Keratinocyte (primary cell): ENCODE results near the gene DTWD2. TPM values are rescaled to one million over a fixed set of nuclear protein-coding genes. Genes with fewer than 3 reads are reported as not detected.

Experiments
- DNase-seq: peaks from one replicate; pipeline ENCODE4 v3.0.0-alpha.2; 2011; ENCODE audit warnings: low read depth, missing footprints, low spot score
- FAIRE-seq: peaks from 2 replicates; lab custom pipeline; 2011; peaks lifted over from hg19 to GRCh38; lab: Jason Lieb, UNC
- H2AFZ ChIP-seq: 2 replicates; pipeline ENCODE4 v1.6.0; 2012; ENCODE audit warnings: low read length, control low read depth, inconsistent platforms; ENCODE audit not compliant: control insufficient read depth
- H3K27ac ChIP-seq: 2 replicates; pipeline ENCODE4 v1.5.1; 2011; ENCODE audit warnings: low read length; ENCODE audit not compliant: control insufficient read depth, insufficient read depth
- H3K27me3 ChIP-seq: 3 replicates; pipeline ENCODE4 v1.6.0; 2011; ENCODE audit warnings: low read length; ENCODE audit not compliant: control insufficient read depth, insufficient read depth; ENCODE audit errors: extremely low read depth
- H3K36me3 ChIP-seq, 2 experiments: 2 replicates in 1 of 2; 3 replicates in 1 of 2; pipeline ENCODE4 v1.5.1; 2011; ENCODE audit warnings: low read length in 2 of 2, mild to moderate bottlenecking in 1 of 2; ENCODE audit not compliant: control insufficient read depth in 2 of 2, insufficient read depth in 2 of 2; ENCODE audit errors: extremely low read depth in 1 of 2
- H3K4me1 ChIP-seq: 3 replicates; pipeline ENCODE4 v1.5.1; 2011; ENCODE audit warnings: low read length; ENCODE audit not compliant: control insufficient read depth, insufficient read depth; ENCODE audit errors: extremely low read depth
- H3K4me2 ChIP-seq: 3 replicates; pipeline ENCODE4 v1.6.0; 2011; ENCODE audit warnings: low read depth, low read length; ENCODE audit not compliant: control insufficient read depth, insufficient read depth; ENCODE audit errors: extremely low read depth
- H3K4me3 ChIP-seq, 3 experiments: fragments of 200-600 bp in 1 of 3; sonication (generic) in 1 of 3; 2 replicates in 2 of 3; 3 replicates in 1 of 3; pipeline ENCODE4 v1.5.1; 2011 to 2016; ENCODE audit warnings: low read length in 3 of 3, mild to moderate bottlenecking in 3 of 3, control low read depth in 2 of 3, inconsistent platforms in 1 of 3, low read depth in 1 of 3, mixed read lengths in 1 of 3, mixed run types in 1 of 3, moderate library complexity in 1 of 3; ENCODE audit not compliant: control insufficient read depth in 2 of 3, insufficient read depth in 2 of 3; ENCODE audit errors: extremely low read depth in 1 of 3
- H3K79me2 ChIP-seq: 2 replicates; pipeline ENCODE4 v1.6.0; 2012; ENCODE audit warnings: low read length; ENCODE audit not compliant: control insufficient read depth, insufficient read depth
- H3K9ac ChIP-seq: 3 replicates; pipeline ENCODE4 v1.6.0; 2011; ENCODE audit warnings: low read length; ENCODE audit not compliant: control insufficient read depth, insufficient read depth; ENCODE audit errors: extremely low read depth
- H3K9me1 ChIP-seq: 3 replicates; pipeline ENCODE4 v1.6.0; 2011; ENCODE audit warnings: low read length; ENCODE audit not compliant: control insufficient read depth, insufficient read depth; ENCODE audit errors: extremely low read depth
- H3K9me3 ChIP-seq: 2 replicates; pipeline ENCODE4 v1.5.1; 2012; ENCODE audit warnings: low read depth, low read length; ENCODE audit not compliant: control insufficient read depth
- H4K20me1 ChIP-seq: 3 replicates; pipeline ENCODE4 v1.6.0; 2011; ENCODE audit warnings: low read length; ENCODE audit not compliant: control insufficient read depth, insufficient read depth; ENCODE audit errors: extremely low read depth
- EZH2 ChIP-seq: IDR thresholded peaks from one replicate; pipeline ENCODE4 v1.6.1; 2012; ENCODE audit warnings: inconsistent platforms, mild to moderate bottlenecking, low read length, moderate library complexity
- dilution Hi-C: fragments of 300-500 bp; cut with MboI; formaldehyde crosslinking; loops from one replicate; pipeline ENCODE4 v1.7.0; 2020; ENCODE audit warnings: low sequenced_read_pairs; ENCODE audit not compliant: extremely low pct_ligation_motif_present
- polyA plus RNA-seq, 5 experiments: library from polyadenylated mRNA; depleted of rRNA in 3 of 5; stranded (reverse) in 3 of 5; stranded (forward) in 1 of 5; unstranded in 1 of 5; fragments of >200 nt; gene quantifications; 1 replicate in 1 of 5; 2 replicates in 3 of 5; 3 replicates in 1 of 5; pipeline versions ENCODE4 v1.2.1 to v1.2.3, GENCODE V29; 2011 to 2012; ENCODE audit warnings: missing spikeins in 2 of 5, low read depth in 1 of 5, low replicate concordance in 1 of 5
- TF ChIP-seq, protein P1 (sequence below), 3 experiments: IDR thresholded peaks in 1 of 3; conservative IDR thresholded peaks in 1 of 3; optimal IDR thresholded peaks in 1 of 3; 2 replicates in 2 of 3; 3 replicates in 1 of 3; pipeline versions ENCODE3 to v1.5.1; 2011; ENCODE audit warnings: low read length in 3 of 3, mild to moderate bottlenecking in 3 of 3, moderate library complexity in 2 of 3, control low read depth in 1 of 3, inconsistent platforms in 1 of 3; ENCODE audit not compliant: insufficient read depth in 2 of 3; ENCODE audit errors: extremely low read depth in 1 of 3

The DTWD2 gene
- polyA plus RNA-seq, 1 donor (not counting 4 experiments of a cell fraction or from before 2014, with no cell fraction given) = 2.9 TPM

DNA sequence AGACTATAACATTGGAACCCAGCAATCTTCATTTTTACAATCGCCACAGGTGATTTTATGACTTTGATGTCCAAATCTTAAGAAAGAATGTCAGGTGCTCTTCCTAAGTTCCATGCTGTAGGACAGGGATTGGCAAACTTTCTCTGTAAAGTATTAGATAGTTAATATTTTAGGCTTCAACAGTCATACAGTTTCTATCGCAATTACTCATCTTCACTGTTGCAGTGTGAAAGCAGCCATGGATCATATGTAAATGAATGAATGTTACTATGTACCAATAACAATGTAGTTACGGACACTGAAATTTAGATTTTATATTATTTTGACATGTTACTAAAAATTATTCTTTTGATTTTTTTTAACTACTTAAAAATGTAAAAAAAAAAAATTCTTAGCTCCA, 169.7 kb downstream of the DTWD2 start:
- no peaks in the 10 kb centered on the region for H3K9me1 ChIP-seq
- no peaks in the 10 kb centered on the region for H4K20me1 ChIP-seq
- no peaks in the 10 kb centered on the region for H3K79me2 ChIP-seq
- no peak overlapping the region for H3K4me3 ChIP-seq
- H3K4me1 ChIP-seq = no peaks in the 10 kb centered on the region
- H3K9me3 ChIP-seq = no peaks in the 10 kb centered on the region
- H3K27ac ChIP-seq = no peak overlapping the region
- H3K9ac ChIP-seq = no peak overlapping the region
- no peak overlapping the region for H2AFZ ChIP-seq
- no peaks in the 10 kb centered on the region for H3K27me3 ChIP-seq
- no peak for FAIRE-seq
- TF ChIP-seq EZH2 = no peak
- TF ChIP-seq, protein P1, sequence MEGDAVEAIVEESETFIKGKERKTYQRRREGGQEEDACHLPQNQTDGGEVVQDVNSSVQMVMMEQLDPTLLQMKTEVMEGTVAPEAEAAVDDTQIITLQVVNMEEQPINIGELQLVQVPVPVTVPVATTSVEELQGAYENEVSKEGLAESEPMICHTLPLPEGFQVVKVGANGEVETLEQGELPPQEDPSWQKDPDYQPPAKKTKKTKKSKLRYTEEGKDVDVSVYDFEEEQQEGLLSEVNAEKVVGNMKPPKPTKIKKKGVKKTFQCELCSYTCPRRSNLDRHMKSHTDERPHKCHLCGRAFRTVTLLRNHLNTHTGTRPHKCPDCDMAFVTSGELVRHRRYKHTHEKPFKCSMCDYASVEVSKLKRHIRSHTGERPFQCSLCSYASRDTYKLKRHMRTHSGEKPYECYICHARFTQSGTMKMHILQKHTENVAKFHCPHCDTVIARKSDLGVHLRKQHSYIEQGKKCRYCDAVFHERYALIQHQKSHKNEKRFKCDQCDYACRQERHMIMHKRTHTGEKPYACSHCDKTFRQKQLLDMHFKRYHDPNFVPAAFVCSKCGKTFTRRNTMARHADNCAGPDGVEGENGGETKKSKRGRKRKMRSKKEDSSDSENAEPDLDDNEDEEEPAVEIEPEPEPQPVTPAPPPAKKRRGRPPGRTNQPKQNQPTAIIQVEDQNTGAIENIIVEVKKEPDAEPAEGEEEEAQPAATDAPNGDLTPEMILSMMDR (optimal IDR thresholded peaks at IDR 0.05 in 1 of 3, IDR thresholded peaks at IDR 0.05 in 1 of 3, conservative IDR thresholded peaks at IDR 0.05 in 1 of 3; ENCODE audit: extremely low read depth in 1 of 3, insufficient read depth in 2 of 3, low read length in 3 of 3) = no peak
- no peaks in the 10 kb centered on the region for H3K36me3 ChIP-seq
- dilution Hi-C loops = no loop called here
- H3K4me2 ChIP-seq = no peak overlapping the region
- DNase-seq = no peak

DNA sequence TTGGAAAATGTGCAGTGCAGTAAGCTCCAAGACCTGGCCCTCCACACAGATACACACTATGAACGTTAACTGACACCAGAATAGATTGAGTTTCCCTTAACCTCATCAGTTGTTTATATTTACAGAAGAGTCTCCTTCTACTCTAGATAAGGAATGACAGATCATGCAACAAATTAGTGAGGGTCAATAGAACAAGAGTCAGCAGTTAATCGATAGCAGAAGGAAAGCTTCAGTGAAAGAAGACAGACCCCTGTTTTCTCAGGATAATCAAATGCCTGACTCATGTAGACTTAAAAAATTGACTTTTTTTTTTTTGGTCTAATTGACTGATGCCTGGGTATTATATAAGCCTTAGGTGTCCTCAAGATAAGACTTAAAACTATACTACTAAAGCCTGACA, 179.9 kb downstream of the DTWD2 start:
- TF ChIP-seq, protein P1 (optimal IDR thresholded peaks at IDR 0.05 in 1 of 3, IDR thresholded peaks at IDR 0.05 in 1 of 3, conservative IDR thresholded peaks at IDR 0.05 in 1 of 3; ENCODE audit: extremely low read depth in 1 of 3, insufficient read depth in 2 of 3, low read length in 3 of 3) = no peak
- no peak for TF ChIP-seq EZH2

More for the DNA sequence above, 179.9 kb downstream of the DTWD2 start:
- no peaks in the 10 kb centered on the region for H3K27me3 ChIP-seq
- H3K79me2 ChIP-seq = no peaks in the 10 kb centered on the region
- no peaks in the 10 kb centered on the region for H3K4me1 ChIP-seq
- no peaks in the 10 kb centered on the region for H3K36me3 ChIP-seq
- H2AFZ ChIP-seq = no peak overlapping the region
- dilution Hi-C loops = no loop called here
- H3K9ac ChIP-seq = no peak overlapping the region
- no peak overlapping the region for H3K4me2 ChIP-seq
- no peaks in the 10 kb centered on the region for H3K9me1 ChIP-seq
- H3K27ac ChIP-seq = no peak overlapping the region
- H4K20me1 ChIP-seq = no peaks in the 10 kb centered on the region
- FAIRE-seq = no peak
- DNase-seq = no peak
- no peaks in the 10 kb centered on the region for H3K9me3 ChIP-seq
- no peak overlapping the region for H3K4me3 ChIP-seq
